AG09309 (cell line): Measurements from ENCODE around the gene AGXT2.

Source experiments
- DNase-seq: peaks from one replicate; pipeline ENCODE4 v3.0.0-alpha.2; 2010; ENCODE audit warnings: low read depth
- H3K4me3 ChIP-seq: 2 replicates; pipeline ENCODE4 v1.5.1; 2011; ENCODE audit warnings: mild to moderate bottlenecking, low read depth, low read length, moderate library complexity; ENCODE audit not compliant: control insufficient read depth
- TF ChIP-seq, protein P1 (sequence below): IDR thresholded peaks from 2 replicates; pipeline ENCODE4 v1.5.1; 2011; ENCODE audit warnings: mild to moderate bottlenecking, low read depth, low read length, inconsistent platforms; ENCODE audit not compliant: insufficient read depth, control insufficient read depth; ENCODE audit errors: missing control alignments

AGXT2 gene

DNA sequence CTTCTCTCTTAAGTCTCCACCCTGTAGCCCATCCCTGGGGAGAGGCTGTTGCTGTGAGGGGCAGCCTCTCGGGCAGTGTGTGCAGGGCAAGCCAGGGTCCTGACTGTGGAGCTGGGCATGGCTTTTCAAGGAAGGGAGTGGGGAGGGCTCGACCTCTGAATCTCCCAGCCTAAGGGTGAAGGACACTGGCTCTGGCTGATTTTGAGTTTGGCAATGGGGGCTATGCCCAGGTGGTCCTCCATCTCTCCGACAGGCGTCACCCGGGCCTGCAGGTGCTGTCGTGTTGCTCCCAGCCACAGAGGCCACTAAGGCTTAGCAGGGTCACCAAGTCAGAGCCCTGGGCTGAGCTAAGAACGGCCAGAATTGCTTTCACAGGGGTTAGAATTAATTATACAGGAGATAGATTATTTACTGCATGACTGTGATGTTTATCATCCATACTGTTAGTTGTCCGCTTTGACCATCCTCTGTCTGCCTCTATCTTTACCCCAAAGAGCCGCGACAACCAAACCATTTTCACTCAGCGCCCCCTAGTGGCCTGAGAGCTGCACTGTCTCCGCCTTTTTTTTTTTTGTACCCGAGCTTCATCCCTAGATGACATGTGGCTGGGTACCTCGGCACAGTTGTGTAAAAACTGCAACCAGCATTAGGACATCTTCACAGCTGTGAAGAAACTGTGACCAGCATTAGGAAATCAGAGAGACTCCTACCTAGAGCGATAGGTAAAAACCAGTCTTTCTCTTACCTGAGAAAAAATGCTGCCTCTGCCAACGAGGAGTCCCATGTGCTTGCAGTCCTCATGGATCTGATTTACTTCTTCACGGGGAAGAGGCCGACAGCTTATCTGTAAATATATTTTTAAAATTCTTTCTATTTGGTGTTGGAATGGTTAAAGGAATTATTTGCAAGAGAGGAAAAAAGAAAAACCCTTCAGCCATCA lies 44.5 kb downstream of the AGXT2 start:
- no peak for DNase-seq
- TF ChIP-seq, protein P1, sequence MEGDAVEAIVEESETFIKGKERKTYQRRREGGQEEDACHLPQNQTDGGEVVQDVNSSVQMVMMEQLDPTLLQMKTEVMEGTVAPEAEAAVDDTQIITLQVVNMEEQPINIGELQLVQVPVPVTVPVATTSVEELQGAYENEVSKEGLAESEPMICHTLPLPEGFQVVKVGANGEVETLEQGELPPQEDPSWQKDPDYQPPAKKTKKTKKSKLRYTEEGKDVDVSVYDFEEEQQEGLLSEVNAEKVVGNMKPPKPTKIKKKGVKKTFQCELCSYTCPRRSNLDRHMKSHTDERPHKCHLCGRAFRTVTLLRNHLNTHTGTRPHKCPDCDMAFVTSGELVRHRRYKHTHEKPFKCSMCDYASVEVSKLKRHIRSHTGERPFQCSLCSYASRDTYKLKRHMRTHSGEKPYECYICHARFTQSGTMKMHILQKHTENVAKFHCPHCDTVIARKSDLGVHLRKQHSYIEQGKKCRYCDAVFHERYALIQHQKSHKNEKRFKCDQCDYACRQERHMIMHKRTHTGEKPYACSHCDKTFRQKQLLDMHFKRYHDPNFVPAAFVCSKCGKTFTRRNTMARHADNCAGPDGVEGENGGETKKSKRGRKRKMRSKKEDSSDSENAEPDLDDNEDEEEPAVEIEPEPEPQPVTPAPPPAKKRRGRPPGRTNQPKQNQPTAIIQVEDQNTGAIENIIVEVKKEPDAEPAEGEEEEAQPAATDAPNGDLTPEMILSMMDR = peak; percentile 89
- H3K4me3 ChIP-seq = no peak overlapping the region

- DNase-seq = no peak
- TF ChIP-seq, protein P1 = no peak
- H3K4me3 ChIP-seq = no peak overlapping the region
Measured at GRCh38 chr5:35002459-35002858, 45.3 kb downstream of the AGXT2 start.

DNA sequence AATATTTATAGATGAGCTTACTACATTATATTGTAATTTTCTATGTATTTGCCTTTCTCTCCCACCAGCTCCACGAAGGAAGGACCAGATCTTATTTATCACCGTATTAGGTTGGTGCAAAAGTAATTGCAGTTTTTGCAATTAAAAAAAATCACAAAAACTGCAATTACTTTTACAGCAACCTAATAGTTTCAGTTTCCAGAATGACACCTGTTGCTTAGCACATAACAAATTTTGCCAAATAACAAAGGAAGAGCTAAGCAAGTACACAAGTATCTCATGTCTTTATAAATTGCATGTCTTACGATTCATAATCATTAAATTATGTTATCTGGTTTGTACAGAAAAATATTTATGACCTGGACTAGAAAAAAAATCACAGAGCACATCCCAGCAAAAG lies 45.9 kb downstream of the AGXT2 start:
- TF ChIP-seq, protein P1 = no peak
- DNase-seq = no peak
- no peak overlapping the region for H3K4me3 ChIP-seq

- no peak overlapping the region for H3K4me3 ChIP-seq
- DNase-seq = no peak
- TF ChIP-seq, protein P1 = no peak
Measured at GRCh38 chr5:34998058-34998789, 49.5 kb downstream of the AGXT2 start.

DNA sequence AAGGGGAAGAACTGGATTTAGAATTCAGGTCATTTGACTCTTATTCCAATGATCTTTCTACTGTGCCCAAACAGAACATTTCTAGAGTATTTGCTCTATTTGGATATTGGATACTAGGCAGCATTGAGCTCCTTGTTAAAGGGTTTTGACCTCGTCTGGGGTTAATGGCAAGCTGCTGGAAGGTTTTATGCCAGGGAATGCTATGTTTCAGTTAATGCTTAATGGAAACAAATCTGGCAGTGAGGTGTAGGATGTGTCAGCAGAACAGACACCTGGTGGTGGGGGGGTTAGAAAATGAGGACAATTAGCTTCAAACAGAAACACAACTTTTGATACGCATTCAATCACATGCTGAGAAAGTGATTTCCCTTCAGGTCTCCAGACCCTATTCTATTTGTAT lies 51.5 kb downstream of the AGXT2 start:
- TF ChIP-seq, protein P1 = no peak
- no peak for DNase-seq
- H3K4me3 ChIP-seq = no peak overlapping the region

GRCh38 chr5:34993951-34994350 lies 53.8 kb downstream of the AGXT2 start:
- no peak for DNase-seq
- H3K4me3 ChIP-seq = no peak overlapping the region
- TF ChIP-seq, protein P1 = no peak
